CD4-positive, alpha-beta T cell treated with Interleukin-6 at 100 ng/mL for 8 hours (primary cell): ENCODE data around the gene AGPAT3.

Experiments used
- DNase-seq: peaks from one replicate; pipeline ENCODE4 v3.0.0-alpha.2; 2020; ENCODE audit warnings: mixed read lengths, low spot score

AGPAT3 gene

GRCh38 chr21:43906585-43907370 lies 41.8 kb downstream of the AGPAT3 start:
- no peak for DNase-seq

- no peak for DNase-seq
These were observed 42.7 kb downstream of the AGPAT3 start for GRCh38 chr21:43907751-43908150.

GRCh38 chr21:43908167-43908566 lies 43.1 kb downstream of the AGPAT3 start:
- no peak for DNase-seq

- no peak for DNase-seq
These were observed 44.8 kb downstream of the AGPAT3 start for GRCh38 chr21:43909741-43910400.

GRCh38 chr21:43910460-43910859 lies 45.4 kb downstream of the AGPAT3 start:
- no peak for DNase-seq

GRCh38 chr21:43911015-43911934 lies 46.3 kb downstream of the AGPAT3 start:
- DNase-seq: no peak

- no peak for DNase-seq
These were observed 47.0 kb downstream of the AGPAT3 start for GRCh38 chr21:43911935-43912487.

- DNase-seq: no peak
These were observed 47.5 kb downstream of the AGPAT3 start for GRCh38 chr21:43912500-43912899.

- DNase-seq: no peak
These were observed 47.9 kb downstream of the AGPAT3 start for GRCh38 chr21:43912910-43913309.

- DNase-seq: no peak
These were observed 48.9 kb downstream of the AGPAT3 start for GRCh38 chr21:43913928-43914327.

GRCh38 chr21:43916076-43916475 lies 51.1 kb downstream of the AGPAT3 start:
- no peak for DNase-seq

GRCh38 chr21:43916691-43917514 lies 51.9 kb downstream of the AGPAT3 start:
- peak; percentile 71 for DNase-seq

- peak; percentile 26 for DNase-seq
These were observed 52.7 kb downstream of the AGPAT3 start for GRCh38 chr21:43917515-43918384.

- no peak for DNase-seq
These were observed 53.4 kb downstream of the AGPAT3 start for GRCh38 chr21:43918385-43918947.

GRCh38 chr21:43919283-43919682 lies 54.3 kb downstream of the AGPAT3 start:
- DNase-seq: no peak

GRCh38 chr21:43919871-43920801 lies 55.1 kb downstream of the AGPAT3 start:
- no peak for DNase-seq

- DNase-seq: peak; percentile 51
These were observed 56.6 kb downstream of the AGPAT3 start for GRCh38 chr21:43921571-43921978.
